Measurements from ENCODE around the gene INSYN2B. TPM values are rescaled to one million over a fixed set of nuclear protein-coding genes. Genes with fewer than 3 reads are reported as not detected.

INSYN2B gene
- total RNA-seq, 1 experiment from 2014 or later = not detected

GRCh38 chr5:169908864-169909263, 71.4 kb downstream of the INSYN2B start:
- ChIA-PET POLR2A (no interaction called here), RAD21 (ENCODE audit: low non-redundant PET in 1 of 2, low total read pairs in 2 of 2, uncharacterized antibody in 2 of 2, unreplicated experiment in 2 of 2) (no interaction called here), CTCF (no interaction called here)
- peaks cover 43% of the 10 kb centered on the region for H3K27me3 ChIP-seq (ENCODE audit: insufficient read depth, low read length)
- no peak for TF ChIP-seq SIN3A (IDR thresholded peaks at IDR 0.05; ENCODE audit: low read depth)
- no peak for TF ChIP-seq TCF7L2 (IDR thresholded peaks at IDR 0.05; ENCODE audit: borderline replicate concordance, extremely low read depth, insufficient read depth, insufficient read length)
- no peak for TF ChIP-seq SRF (IDR thresholded peaks at IDR 0.05; ENCODE audit: low read depth)
- TF ChIP-seq EZH2phosphoT487 (IDR thresholded peaks at IDR 0.05; ENCODE audit: borderline replicate concordance) = no peak
- no peak for TF ChIP-seq ZFX (IDR thresholded peaks at IDR 0.05)
- no peak for TF ChIP-seq RAD21 (IDR thresholded peaks at IDR 0.05; ENCODE audit: low read depth)
- no peak for TF ChIP-seq ZBTB33 (IDR thresholded peaks at IDR 0.05; ENCODE audit: extremely low read depth, insufficient replicate concordance, low read length)
- TF ChIP-seq CBX3 (IDR thresholded peaks at IDR 0.05; ENCODE audit: low read depth) = no peak
- no peak for TF ChIP-seq ELF1 (IDR thresholded peaks at IDR 0.05; ENCODE audit: borderline replicate concordance, low read depth)
- TF ChIP-seq YY1 (IDR thresholded peaks at IDR 0.05; ENCODE audit: extremely low read depth, insufficient replicate concordance, low read depth, low read length) = no peak
- H3K27ac ChIP-seq (ENCODE audit: low read depth, low read length) = no peak overlapping the region
- no peak overlapping the region for H2AFZ ChIP-seq (ENCODE audit: low read depth, low read length, poor library complexity, severe bottlenecking)
- H4K20me1 ChIP-seq (ENCODE audit: insufficient read depth) = no peaks in the 10 kb centered on the region
- H3K4me1 ChIP-seq (ENCODE audit: control insufficient read depth in 1 of 2, insufficient read depth in 2 of 2, low read length in 2 of 2) = no peaks in the 10 kb centered on the region
- no peak overlapping the region for H3K4me2 ChIP-seq (ENCODE audit: low read length)
- no peaks in the 10 kb centered on the region for H3K36me3 ChIP-seq (ENCODE audit: control insufficient read depth in 1 of 2, insufficient read depth in 2 of 2, low read length in 2 of 2)
- no peak for DNase-seq (ENCODE audit: low read depth, low spot score)
- no peaks in the 10 kb centered on the region for H3K9me2 ChIP-seq (ENCODE audit: insufficient read depth)
- no peak overlapping the region for H3K9ac ChIP-seq (ENCODE audit: low read length)
- no TSS peak for BruUV-seq (replicated peaks)
- no peaks in the 10 kb centered on the region for H3K9me3 ChIP-seq (ENCODE audit: control insufficient read depth in 1 of 2, insufficient read depth in 1 of 2, low read depth in 1 of 2, low read length in 2 of 2)
- H3K4me3 ChIP-seq (replicated peaks in 1 of 2; ENCODE audit: low read depth in 1 of 2, low read length in 2 of 2) = no peak overlapping the region
- no peak for ATAC-seq
- H3K79me2 ChIP-seq (ENCODE audit: insufficient read depth, low read length) = no peaks in the 10 kb centered on the region
- intact Hi-C loops (cut with micrococcal nuclease) = no loop called here
